ENCODE results near the gene GAMT. TPM values are rescaled to one million over a fixed set of nuclear protein-coding genes. Genes with fewer than 3 reads are reported as not detected.

GAMT gene
- total RNA-seq, 1 experiment from 2014 or later = 27.7 TPM

- no peaks in the 10 kb centered on the region for H3K9me3 Mint-ChIP-seq
- ATAC-seq = no peak
- H3K36me3 Mint-ChIP-seq = peaks cover 38% of the 10 kb centered on the region
- H3K4me3 Mint-ChIP-seq = no peak overlapping the region
- ChIA-PET CTCF (no interaction called here), POLR2A (no interaction called here)
- H3K27ac Mint-ChIP-seq = no peak overlapping the region
- H3K27me3 Mint-ChIP-seq (ENCODE audit: low read depth) = no peaks in the 10 kb centered on the region
- H3K4me1 Mint-ChIP-seq = 0 out of 2 replicates have a peak, but pooled peaks cover 3% of the 10 kb centered on the region
- no peak for DNase-seq (ENCODE audit: low spot score)
- TF ChIP-seq NR1H2 (CRISPR knock-in tag; IDR thresholded peaks at IDR 0.05) (no peak), ZNF423 (CRISPR knock-in tag; IDR thresholded peaks at IDR 0.05) (no peak), CREM (CRISPR knock-in tag; IDR thresholded peaks at IDR 0.05) (no peak), KAT7 (CRISPR knock-in tag; IDR thresholded peaks at IDR 0.05; ENCODE audit: borderline replicate concordance) (no peak)
- TF ChIP-seq, protein P1, sequence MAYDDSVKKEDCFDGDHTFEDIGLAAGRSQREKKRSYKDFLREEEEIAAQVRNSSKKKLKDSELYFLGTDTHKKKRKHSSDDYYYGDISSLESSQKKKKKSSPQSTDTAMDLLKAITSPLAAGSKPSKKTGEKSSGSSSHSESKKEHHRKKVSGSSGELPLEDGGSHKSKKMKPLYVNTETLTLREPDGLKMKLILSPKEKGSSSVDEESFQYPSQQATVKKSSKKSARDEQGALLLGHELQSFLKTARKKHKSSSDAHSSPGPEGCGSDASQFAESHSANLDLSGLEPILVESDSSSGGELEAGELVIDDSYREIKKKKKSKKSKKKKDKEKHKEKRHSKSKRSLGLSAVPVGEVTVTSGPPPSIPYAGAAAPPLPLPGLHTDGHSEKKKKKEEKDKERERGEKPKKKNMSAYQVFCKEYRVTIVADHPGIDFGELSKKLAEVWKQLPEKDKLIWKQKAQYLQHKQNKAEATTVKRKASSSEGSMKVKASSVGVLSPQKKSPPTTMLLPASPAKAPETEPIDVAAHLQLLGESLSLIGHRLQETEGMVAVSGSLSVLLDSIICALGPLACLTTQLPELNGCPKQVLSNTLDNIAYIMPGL (CRISPR knock-in tag; IDR thresholded peaks at IDR 0.05) = no peak
Observed at GRCh38 chr19:1429750-1430149, 28.4 kb upstream of the GAMT start.

DNA sequence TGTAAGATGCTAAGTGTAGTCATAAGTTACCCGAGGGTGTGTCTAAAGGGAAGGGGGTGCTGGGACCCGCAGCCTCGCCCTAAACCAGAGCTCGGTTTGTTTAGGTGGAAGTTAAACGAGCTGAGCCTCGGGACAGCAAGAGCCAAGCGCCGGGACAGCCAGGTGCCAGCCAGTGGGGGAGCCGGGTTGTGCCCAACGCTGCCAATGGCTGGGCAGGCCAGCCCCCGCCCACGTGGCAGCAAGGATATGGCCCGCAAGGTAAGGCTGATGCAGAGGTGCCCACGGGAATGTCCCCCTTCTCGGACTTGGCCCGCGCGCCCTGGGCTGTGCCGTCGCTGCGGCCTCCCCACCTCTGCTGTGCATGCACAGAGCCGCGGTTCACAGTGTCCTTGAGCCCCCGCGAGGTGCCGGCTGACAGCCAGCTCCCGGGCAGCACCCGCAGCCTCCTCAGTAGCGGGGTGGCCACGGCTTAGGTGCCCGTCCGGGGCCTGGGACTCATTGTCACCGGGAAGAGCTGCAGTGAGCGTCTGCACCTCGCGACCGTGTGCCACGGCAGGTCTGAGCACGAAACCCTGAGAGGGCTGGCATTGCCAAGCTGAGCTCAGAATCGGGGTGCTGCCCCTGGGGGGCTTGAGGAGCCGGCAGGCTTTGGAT is 27.5 kb upstream of the GAMT start:
- POLR2A ChIA-PET = no interaction called here
- Mint-ChIP-seq H3K4me1 (0 out of 2 replicates have a peak, but pooled peaks cover 3% of the 10 kb centered on the region), H3K36me3 (peaks cover 39% of the 10 kb centered on the region), H3K4me3 (no peak overlapping the region), H3K27ac (no peak overlapping the region), H3K27me3 (ENCODE audit: low read depth) (no peaks in the 10 kb centered on the region), H3K9me3 (no peaks in the 10 kb centered on the region)
- DNase-seq (ENCODE audit: low spot score) = no peak
- ATAC-seq = no peak
- CTCF ChIA-PET = no interaction called here
- TF ChIP-seq PRDM15 (CRISPR knock-in tag; IDR thresholded peaks at IDR 0.05) (no peak), CDX4 (CRISPR knock-in tag; IDR thresholded peaks at IDR 0.05; ENCODE audit: borderline replicate concordance) (no peak), SOX15 (CRISPR knock-in tag; IDR thresholded peaks at IDR 0.05) (no peak), JUN (CRISPR knock-in tag; IDR thresholded peaks at IDR 0.05) (no peak), ZNF138 (CRISPR knock-in tag; conservative IDR thresholded peaks at IDR 0.05) (no peak)
- TF ChIP-seq, protein P2, sequence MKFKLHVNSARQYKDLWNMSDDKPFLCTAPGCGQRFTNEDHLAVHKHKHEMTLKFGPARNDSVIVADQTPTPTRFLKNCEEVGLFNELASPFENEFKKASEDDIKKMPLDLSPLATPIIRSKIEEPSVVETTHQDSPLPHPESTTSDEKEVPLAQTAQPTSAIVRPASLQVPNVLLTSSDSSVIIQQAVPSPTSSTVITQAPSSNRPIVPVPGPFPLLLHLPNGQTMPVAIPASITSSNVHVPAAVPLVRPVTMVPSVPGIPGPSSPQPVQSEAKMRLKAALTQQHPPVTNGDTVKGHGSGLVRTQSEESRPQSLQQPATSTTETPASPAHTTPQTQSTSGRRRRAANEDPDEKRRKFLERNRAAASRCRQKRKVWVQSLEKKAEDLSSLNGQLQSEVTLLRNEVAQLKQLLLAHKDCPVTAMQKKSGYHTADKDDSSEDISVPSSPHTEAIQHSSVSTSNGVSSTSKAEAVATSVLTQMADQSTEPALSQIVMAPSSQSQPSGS (CRISPR knock-in tag; IDR thresholded peaks at IDR 0.05; ENCODE audit: borderline replicate concordance, low read depth) = no peak

DNA sequence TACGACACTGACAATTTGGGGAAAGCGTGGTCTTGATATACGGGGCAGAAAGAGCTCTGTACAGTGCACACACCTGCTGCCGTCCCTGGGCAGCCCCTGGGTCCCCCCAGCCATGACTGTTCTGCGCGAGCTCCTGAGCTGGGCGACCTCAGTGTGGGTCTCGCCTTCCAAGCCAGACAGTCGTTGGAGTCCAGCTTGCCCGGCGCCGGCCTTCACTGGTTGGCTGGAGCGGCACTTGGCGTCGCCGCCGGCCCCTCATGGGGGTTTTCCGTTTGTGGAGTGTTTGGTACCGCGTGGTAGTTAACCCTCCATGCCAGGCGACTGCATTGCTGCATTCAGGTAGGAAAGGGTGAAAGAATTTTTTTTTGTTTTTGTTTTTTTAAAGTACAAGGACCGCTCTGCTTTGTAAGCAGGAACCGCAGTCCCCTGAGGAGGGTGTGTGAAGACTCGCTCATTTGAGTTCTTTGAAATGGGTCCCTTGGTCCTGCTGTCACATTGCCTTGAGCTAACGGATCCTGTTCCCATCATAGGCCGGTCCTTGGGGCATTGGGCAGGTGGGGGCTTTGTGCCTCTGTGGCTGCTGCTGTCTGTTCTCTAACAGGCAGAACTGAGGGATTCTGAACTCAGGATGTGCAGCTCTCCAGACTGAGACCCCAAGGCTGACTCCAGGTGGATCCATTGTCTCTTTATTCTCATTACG is 26.0 kb upstream of the GAMT start:
- Mint-ChIP-seq H3K36me3 (peaks cover 44% of the 10 kb centered on the region), H3K27me3 (ENCODE audit: low read depth) (no peaks in the 10 kb centered on the region), H3K9me3 (no peaks in the 10 kb centered on the region), H3K4me1 (peaks cover 8% of the 10 kb centered on the region), H3K4me3 (no peak overlapping the region), H3K27ac (no peak overlapping the region; the same call in 1 of the 2 replicates)
- POLR2A ChIA-PET = interaction anchor here (0.6 kb wide), 1 partner anchor 14 kb away, joined by 9 read pairs; no protein-coding TSS in a partner anchor
- TF ChIP-seq ZNF263 (CRISPR knock-in tag; IDR thresholded peaks at IDR 0.05; ENCODE audit: low read depth) = no peak
- DNase-seq (ENCODE audit: low spot score) (no peak), ATAC-seq (no peak)
- CTCF ChIA-PET = interaction anchor here (1.1 kb wide), 1 partner anchor 183 kb away, joined by 3 read pairs; no protein-coding TSS in a partner anchor
